Measurements from ENCODE around the gene PADI6.
A peak's percentile ranks its signal among the peaks of the same experiment; 100 is the strongest.

GRCh38 chr1:17439250-17440073, 67.5 kb downstream of the PADI6 start, which contains the start of gene RCC2:
- peak; percentile 89 for TF ChIP-seq MAX (IDR thresholded peaks at IDR 0.05; ENCODE audit: low read depth, low read length)
- TF ChIP-seq CTCF (IDR thresholded peaks at IDR 0.05; ENCODE audit: low read depth, low read length): no peak
- TF ChIP-seq POLR2A (IDR thresholded peaks at IDR 0.05; ENCODE audit: extremely low read depth, insufficient read length): peak; percentile 39
- peak; percentile 72 for TF ChIP-seq MYC (IDR thresholded peaks at IDR 0.05; ENCODE audit: low read depth, low read length)

Measured in NB4 (cell line).